Activated B cell treated with CpG ODN at 0.5 μM for 24 hours (primary cell): ENCODE data around the gene ATP7A. TPM values are rescaled to one million over a fixed set of nuclear protein-coding genes. Genes with fewer than 3 reads are reported as not detected.

Source experiments
- ATAC-seq: fragments of 200-7000 bp; cut with Tn5 transposase; one replicate; pipeline ENCODE4 v1.10.0; 2021; ENCODE audit warnings: low read depth, mild to moderate bottlenecking, moderate library complexity
- CTCF ChIA-PET: fragments of 350-600 bp; sonication (Branson Sonifier 250); formaldehyde crosslinking; loops from one replicate; lab custom pipeline; 2021; ENCODE audit warnings: antibody characterized with exemption; lab: Charles Lee
- POLR2A ChIA-PET: fragments of 350-600 bp; sonication (Branson Sonifier 250); formaldehyde crosslinking; loops from one replicate; lab custom pipeline; 2021; ENCODE audit warnings: antibody characterized with exemption; lab: Charles Lee
- DNase-seq: peaks from one replicate; pipeline ENCODE4 v3.0.0; 2022
- H3K27ac Mint-ChIP-seq: one replicate; pipeline ENCODE4 v1.8.0; 2020; ENCODE audit warnings: mixed read lengths
- H3K27me3 Mint-ChIP-seq: one replicate; pipeline ENCODE4 v1.8.0; 2021; ENCODE audit warnings: mixed read lengths
- H3K36me3 Mint-ChIP-seq: one replicate; pipeline ENCODE4 v1.8.0; 2021; ENCODE audit warnings: low read depth, mixed read lengths
- H3K4me1 Mint-ChIP-seq: one replicate; pipeline ENCODE4 v1.8.0; 2021; ENCODE audit warnings: mixed read lengths
- H3K4me3 Mint-ChIP-seq: one replicate; pipeline ENCODE4 v1.8.0; 2020; ENCODE audit warnings: mild to moderate bottlenecking, mixed read lengths
- H3K9me3 Mint-ChIP-seq: one replicate; pipeline ENCODE4 v1.8.0; 2020; ENCODE audit warnings: mixed read lengths
- intact Hi-C: fragments of 100-400 bp; cut with micrococcal nuclease; formaldehyde crosslinking; loops from one replicate; pipeline ENCODE4 v1.15.1; 2024
- total RNA-seq: library from RNA; stranded (reverse); gene quantifications from 2 replicates; pipeline ENCODE4 v1.2.3, GENCODE V29; 2022
- TF ChIP-seq, protein P1 (sequence below): fragments of 200-600 bp; IDR thresholded peaks from one replicate; pipeline ENCODE4 v1.8.0; 2022; ENCODE audit warnings: antibody characterized with exemption, mild to moderate bottlenecking

The ATP7A gene
- total RNA-seq, 1 donor from 2014 or later = 9.4 TPM

DNA sequence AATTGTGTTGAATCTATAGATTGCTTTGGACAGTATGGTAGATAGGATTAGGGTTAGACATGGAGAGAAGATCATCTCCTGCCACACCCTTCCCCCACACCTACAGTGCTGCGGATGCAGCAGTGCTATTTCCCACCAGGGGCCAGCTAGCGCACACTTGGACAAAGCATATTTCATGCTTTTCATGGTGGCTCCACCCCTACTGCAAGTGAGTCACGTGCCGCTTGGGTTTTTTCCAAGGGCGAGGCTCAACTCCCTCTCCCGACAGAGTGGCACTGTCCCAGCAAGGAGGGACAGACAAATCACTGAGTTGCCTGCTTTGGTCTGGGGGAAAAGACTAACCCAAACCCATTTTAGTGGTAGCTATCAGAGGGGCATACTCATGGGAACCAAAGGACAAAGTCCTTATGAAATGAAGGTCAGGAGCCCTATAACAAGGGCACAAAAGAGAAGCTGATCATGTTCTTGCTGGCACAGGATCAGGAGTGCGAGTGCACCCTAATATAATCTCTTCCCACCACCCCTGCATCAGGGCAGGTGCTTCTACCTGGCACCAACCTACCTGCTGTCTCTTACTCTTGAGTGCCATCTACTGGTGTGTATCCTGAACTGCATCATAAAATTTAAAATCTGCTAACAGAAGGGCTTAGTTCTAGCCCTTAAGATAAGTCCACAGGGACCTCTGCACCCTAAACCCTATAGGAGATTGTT, 114.0 kb downstream of the ATP7A start:
- POLR2A ChIA-PET = interaction anchor here (1.8 kb wide), 1 partner anchor 114 kb away, joined by 6 read pairs; the partner anchor contains the start of gene ATP7A
- intact Hi-C loops = loop anchor here (1.0 to 5.0 kb wide), 4 partner anchors 114 to 1572 kb away; partner anchors contain the start of genes ATP7A, ATRX, COX7B and MAGT1
- CTCF ChIA-PET = interaction anchor here (0.8 to 3.2 kb wide), 6 partner anchors 9 to 1746 kb away, joined by 3 to 24 read pairs (median 6); partner anchors contain the start of genes ATP7A, COX7B and MAGT1
- Mint-ChIP-seq H3K9me3 (no peaks in the 10 kb centered on the region), H3K27me3 (no peaks in the 10 kb centered on the region), H3K36me3 (peaks cover 2% of the 10 kb centered on the region), H3K27ac (no peak overlapping the region), H3K4me1 (no peaks in the 10 kb centered on the region), H3K4me3 (no peak overlapping the region)
- DNase-seq = peak; percentile 12
- ATAC-seq = peak; percentile 60
- TF ChIP-seq, protein P1, sequence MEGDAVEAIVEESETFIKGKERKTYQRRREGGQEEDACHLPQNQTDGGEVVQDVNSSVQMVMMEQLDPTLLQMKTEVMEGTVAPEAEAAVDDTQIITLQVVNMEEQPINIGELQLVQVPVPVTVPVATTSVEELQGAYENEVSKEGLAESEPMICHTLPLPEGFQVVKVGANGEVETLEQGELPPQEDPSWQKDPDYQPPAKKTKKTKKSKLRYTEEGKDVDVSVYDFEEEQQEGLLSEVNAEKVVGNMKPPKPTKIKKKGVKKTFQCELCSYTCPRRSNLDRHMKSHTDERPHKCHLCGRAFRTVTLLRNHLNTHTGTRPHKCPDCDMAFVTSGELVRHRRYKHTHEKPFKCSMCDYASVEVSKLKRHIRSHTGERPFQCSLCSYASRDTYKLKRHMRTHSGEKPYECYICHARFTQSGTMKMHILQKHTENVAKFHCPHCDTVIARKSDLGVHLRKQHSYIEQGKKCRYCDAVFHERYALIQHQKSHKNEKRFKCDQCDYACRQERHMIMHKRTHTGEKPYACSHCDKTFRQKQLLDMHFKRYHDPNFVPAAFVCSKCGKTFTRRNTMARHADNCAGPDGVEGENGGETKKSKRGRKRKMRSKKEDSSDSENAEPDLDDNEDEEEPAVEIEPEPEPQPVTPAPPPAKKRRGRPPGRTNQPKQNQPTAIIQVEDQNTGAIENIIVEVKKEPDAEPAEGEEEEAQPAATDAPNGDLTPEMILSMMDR = no peak

DNA sequence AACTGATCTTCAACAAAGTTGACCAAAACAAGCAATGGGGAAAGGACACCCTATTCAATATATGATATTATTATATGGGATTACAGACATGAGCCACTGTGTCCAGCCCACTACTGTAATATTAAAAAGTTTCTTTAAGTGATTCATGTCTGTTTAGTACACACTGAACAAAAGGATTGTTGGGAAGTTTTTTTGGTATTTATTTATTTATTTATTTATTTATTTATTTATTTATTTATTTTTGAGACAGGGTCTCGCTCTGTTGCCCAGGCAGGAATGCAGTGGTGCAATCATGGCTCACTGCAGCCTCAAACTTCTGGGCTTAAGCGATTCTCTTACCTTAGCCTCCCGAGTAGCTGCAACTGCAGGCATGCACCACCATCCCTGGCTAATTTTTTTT, 117.3 kb downstream of the ATP7A start:
- POLR2A ChIA-PET = no interaction called here
- intact Hi-C loops = no loop called here
- H3K27me3 Mint-ChIP-seq = no peaks in the 10 kb centered on the region
- TF ChIP-seq, protein P1 = no peak
- CTCF ChIA-PET = no interaction called here
- no peaks in the 10 kb centered on the region for H3K9me3 Mint-ChIP-seq
- H3K36me3 Mint-ChIP-seq = peaks cover 5% of the 10 kb centered on the region
- no peak for DNase-seq
- H3K4me1 Mint-ChIP-seq = no peaks in the 10 kb centered on the region
- no peak for ATAC-seq
- H3K27ac Mint-ChIP-seq = no peak overlapping the region
- no peak overlapping the region for H3K4me3 Mint-ChIP-seq

DNA sequence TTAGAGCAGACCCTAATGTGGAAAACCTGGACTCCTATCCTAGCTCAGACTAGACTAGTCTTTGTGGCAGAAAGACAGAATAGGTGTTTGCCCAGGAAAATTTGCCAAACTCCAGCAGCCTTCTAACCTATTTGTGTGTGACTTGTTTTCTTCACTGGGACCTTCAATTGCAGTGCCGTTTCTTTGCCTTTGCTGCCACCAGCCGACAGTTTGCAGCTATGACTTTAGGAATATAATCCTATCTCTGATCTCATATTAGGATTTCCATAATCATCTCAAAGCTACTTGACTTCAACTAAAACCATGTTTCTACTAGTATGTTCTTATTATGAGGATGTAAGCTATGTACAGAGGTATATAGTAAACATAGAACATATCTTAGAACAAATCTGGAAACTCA, 119.2 kb downstream of the ATP7A start:
- ChIA-PET POLR2A (no interaction called here), CTCF (interaction anchor here (1.3 kb wide), 1 partner anchor 119 kb away, joined by 4 read pairs; the partner anchor contains the start of gene ATP7A)
- Mint-ChIP-seq H3K4me1 (no peaks in the 10 kb centered on the region), H3K27me3 (no peaks in the 10 kb centered on the region), H3K9me3 (no peaks in the 10 kb centered on the region), H3K36me3 (peaks cover 14% of the 10 kb centered on the region), H3K27ac (no peak overlapping the region), H3K4me3 (no peak overlapping the region)
- no peak for DNase-seq
- TF ChIP-seq, protein P1 = no peak
- intact Hi-C loops = no loop called here
- no peak for ATAC-seq

DNA sequence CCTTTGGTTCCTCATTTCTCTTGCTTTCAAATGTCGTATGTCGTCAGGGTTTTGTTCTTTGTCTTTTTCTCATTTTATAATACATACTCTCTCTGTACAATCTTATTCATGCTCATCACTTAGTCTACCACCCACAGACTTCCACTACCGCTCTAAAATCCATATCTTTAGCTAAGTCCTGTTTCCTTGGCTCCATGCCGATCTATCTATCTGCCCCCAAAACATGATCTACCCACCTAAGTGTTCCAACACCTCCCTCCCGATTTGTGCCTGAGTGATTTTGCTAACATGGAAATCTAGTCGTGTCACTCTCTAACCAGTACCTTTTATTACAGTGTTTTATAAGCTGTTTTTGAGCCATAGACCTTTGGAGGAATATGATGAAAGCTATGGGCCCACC, 124.6 kb downstream of the ATP7A start:
- CTCF ChIA-PET = no interaction called here
- ATAC-seq = no peak
- H3K27ac Mint-ChIP-seq = no peak overlapping the region
- H3K27me3 Mint-ChIP-seq = no peaks in the 10 kb centered on the region
- H3K36me3 Mint-ChIP-seq = peaks cover 36% of the 10 kb centered on the region
- no peaks in the 10 kb centered on the region for H3K4me1 Mint-ChIP-seq
- intact Hi-C loops = no loop called here
- TF ChIP-seq, protein P1 = no peak
- no peak overlapping the region for H3K4me3 Mint-ChIP-seq
- H3K9me3 Mint-ChIP-seq = no peaks in the 10 kb centered on the region
- POLR2A ChIA-PET = no interaction called here
- DNase-seq = no peak

DNA sequence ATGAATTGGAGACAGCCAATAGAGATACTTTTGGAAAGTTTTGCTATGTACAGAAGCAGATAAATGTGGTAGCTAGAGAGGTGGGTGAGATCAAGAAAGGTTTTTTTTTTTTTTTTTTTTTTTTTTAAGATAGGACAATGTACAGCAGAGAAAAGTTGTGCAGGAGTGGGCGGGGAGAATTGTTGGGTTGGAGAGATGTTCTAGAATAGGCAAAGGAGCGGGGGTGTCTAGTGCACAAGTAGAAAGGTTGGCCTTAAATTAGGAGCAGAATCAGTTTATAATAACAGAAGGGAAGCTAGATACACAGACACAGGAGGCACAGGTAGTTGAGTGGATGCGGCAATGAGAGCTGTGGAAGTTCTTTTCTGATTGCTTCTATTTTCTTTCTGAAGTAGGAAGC, 127.4 kb downstream of the ATP7A start:
- Mint-ChIP-seq H3K9me3 (no peaks in the 10 kb centered on the region), H3K4me3 (no peak overlapping the region), H3K36me3 (peaks cover 46% of the 10 kb centered on the region), H3K27ac (no peak overlapping the region), H3K27me3 (no peaks in the 10 kb centered on the region), H3K4me1 (no peaks in the 10 kb centered on the region)
- POLR2A ChIA-PET = no interaction called here
- intact Hi-C loops = no loop called here
- DNase-seq (no peak), ATAC-seq (no peak)
- CTCF ChIA-PET = no interaction called here
- TF ChIP-seq, protein P1 = no peak
